Measurements from ENCODE around the gene TEX19.

GRCh38 chr17:82365606-82366295 is 6.7 kb downstream of the TEX19 start:
- TF ChIP-seq CTCF (IDR thresholded peaks at IDR 0.05): no peak
- no peak for TF ChIP-seq POLR2AphosphoS5 (IDR thresholded peaks at IDR 0.05)
- TF ChIP-seq EP300 (IDR thresholded peaks at IDR 0.05): no peak
- TF ChIP-seq POLR2A (IDR thresholded peaks at IDR 0.05): no peak
